ENCODE measurements around the gene CELF1.

DNA sequence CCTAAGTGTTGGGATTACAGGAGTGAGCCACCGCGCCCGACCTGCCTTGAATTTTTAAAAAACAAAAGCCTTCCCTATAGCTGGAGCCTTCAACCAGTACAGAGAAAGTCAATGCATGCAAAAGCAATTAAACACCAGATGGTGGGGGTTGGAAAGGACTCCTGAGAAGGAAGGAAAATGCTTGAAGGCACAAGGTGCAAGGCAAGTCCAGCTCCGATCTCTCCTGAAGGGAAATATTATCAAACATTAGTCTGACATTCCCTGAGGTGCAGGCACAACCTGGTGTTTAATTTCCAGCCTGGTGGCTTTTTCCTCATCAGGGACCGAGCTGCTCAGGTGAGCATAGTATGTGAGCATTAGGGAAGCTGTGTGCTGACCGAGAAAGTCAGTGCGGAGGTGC lies 91.1 kb downstream of the CELF1 start:
- TF ChIP-seq, protein P1, sequence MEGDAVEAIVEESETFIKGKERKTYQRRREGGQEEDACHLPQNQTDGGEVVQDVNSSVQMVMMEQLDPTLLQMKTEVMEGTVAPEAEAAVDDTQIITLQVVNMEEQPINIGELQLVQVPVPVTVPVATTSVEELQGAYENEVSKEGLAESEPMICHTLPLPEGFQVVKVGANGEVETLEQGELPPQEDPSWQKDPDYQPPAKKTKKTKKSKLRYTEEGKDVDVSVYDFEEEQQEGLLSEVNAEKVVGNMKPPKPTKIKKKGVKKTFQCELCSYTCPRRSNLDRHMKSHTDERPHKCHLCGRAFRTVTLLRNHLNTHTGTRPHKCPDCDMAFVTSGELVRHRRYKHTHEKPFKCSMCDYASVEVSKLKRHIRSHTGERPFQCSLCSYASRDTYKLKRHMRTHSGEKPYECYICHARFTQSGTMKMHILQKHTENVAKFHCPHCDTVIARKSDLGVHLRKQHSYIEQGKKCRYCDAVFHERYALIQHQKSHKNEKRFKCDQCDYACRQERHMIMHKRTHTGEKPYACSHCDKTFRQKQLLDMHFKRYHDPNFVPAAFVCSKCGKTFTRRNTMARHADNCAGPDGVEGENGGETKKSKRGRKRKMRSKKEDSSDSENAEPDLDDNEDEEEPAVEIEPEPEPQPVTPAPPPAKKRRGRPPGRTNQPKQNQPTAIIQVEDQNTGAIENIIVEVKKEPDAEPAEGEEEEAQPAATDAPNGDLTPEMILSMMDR (conservative IDR thresholded peaks at IDR 0.05; ENCODE audit: low read depth in 2 of 2): no peak
- TF ChIP-seq EZH2phosphoT487 (IDR thresholded peaks at IDR 0.05; ENCODE audit: unreplicated experiment): no peak
- TF ChIP-seq, protein P2, sequence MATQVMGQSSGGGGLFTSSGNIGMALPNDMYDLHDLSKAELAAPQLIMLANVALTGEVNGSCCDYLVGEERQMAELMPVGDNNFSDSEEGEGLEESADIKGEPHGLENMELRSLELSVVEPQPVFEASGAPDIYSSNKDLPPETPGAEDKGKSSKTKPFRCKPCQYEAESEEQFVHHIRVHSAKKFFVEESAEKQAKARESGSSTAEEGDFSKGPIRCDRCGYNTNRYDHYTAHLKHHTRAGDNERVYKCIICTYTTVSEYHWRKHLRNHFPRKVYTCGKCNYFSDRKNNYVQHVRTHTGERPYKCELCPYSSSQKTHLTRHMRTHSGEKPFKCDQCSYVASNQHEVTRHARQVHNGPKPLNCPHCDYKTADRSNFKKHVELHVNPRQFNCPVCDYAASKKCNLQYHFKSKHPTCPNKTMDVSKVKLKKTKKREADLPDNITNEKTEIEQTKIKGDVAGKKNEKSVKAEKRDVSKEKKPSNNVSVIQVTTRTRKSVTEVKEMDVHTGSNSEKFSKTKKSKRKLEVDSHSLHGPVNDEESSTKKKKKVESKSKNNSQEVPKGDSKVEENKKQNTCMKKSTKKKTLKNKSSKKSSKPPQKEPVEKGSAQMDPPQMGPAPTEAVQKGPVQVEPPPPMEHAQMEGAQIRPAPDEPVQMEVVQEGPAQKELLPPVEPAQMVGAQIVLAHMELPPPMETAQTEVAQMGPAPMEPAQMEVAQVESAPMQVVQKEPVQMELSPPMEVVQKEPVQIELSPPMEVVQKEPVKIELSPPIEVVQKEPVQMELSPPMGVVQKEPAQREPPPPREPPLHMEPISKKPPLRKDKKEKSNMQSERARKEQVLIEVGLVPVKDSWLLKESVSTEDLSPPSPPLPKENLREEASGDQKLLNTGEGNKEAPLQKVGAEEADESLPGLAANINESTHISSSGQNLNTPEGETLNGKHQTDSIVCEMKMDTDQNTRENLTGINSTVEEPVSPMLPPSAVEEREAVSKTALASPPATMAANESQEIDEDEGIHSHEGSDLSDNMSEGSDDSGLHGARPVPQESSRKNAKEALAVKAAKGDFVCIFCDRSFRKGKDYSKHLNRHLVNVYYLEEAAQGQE (IDR thresholded peaks at IDR 0.05; ENCODE audit: unreplicated experiment): no peak
- no peak for TF ChIP-seq POLR2AphosphoS5 (IDR thresholded peaks at IDR 0.05; ENCODE audit: low read depth)
- TF ChIP-seq EZH2 (IDR thresholded peaks at IDR 0.05; ENCODE audit: low read depth, unreplicated experiment): no peak
- no peak for TF ChIP-seq CREB1 (CRISPR knock-in tag; IDR thresholded peaks at IDR 0.05; ENCODE audit: low read depth)
- TF ChIP-seq, protein P3, sequence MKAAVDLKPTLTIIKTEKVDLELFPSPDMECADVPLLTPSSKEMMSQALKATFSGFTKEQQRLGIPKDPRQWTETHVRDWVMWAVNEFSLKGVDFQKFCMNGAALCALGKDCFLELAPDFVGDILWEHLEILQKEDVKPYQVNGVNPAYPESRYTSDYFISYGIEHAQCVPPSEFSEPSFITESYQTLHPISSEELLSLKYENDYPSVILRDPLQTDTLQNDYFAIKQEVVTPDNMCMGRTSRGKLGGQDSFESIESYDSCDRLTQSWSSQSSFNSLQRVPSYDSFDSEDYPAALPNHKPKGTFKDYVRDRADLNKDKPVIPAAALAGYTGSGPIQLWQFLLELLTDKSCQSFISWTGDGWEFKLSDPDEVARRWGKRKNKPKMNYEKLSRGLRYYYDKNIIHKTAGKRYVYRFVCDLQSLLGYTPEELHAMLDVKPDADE (IDR thresholded peaks at IDR 0.05): no peak
- no peak for TF ChIP-seq JUNB (IDR thresholded peaks at IDR 0.05; ENCODE audit: unreplicated experiment)

Measured in GM23338 (cell line).